ENCODE results near the gene RUFY1.
A peak's percentile ranks its signal among the peaks of the same experiment; 100 is the strongest.

Gene RUFY1

DNA sequence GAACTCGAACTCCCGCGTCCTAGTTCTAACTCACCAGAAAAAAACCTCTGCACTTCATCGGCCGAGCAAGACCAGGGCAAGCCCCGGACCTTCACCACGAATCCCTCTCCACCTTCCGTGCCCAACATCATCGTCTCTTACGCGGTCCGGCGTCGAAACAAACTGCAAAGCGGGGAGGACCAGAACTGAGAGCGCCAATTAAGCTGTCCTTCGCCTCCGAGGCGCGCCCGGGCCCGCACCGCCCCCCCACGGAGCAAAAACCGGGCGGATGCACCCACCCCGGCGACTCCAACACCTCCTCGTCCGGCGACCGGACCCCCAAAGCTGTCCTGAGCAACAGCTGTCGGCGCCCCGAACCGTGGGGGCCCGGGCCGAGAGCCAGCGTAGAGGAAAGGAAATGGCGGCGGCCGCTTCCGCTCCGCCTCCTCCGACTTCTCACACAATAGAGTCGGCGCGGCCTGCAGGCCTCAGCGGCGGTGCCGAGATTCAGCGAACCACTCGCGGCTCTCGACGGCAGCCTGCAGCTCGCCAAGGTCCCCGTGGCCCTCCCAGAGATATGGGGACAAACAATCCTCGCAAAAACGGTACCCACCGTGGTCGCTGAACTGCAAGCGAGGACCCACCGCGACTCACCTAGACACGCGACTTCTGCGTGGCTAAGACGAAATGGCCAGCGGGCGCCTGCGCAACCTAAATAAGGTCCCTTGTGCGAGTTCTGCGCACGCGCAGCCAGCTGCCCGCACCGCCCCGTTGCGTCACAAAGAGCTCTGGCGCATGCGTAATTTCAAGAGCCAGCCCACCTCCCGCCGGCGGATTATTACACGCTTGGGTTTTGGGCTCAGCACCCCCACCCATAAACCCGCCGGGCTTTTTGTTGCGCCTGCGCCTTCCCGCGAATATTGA, 72.9 kb downstream of the RUFY1 start, which contains the start of gene HNRNPH1 (continued):
- TF ChIP-seq, protein P1, sequence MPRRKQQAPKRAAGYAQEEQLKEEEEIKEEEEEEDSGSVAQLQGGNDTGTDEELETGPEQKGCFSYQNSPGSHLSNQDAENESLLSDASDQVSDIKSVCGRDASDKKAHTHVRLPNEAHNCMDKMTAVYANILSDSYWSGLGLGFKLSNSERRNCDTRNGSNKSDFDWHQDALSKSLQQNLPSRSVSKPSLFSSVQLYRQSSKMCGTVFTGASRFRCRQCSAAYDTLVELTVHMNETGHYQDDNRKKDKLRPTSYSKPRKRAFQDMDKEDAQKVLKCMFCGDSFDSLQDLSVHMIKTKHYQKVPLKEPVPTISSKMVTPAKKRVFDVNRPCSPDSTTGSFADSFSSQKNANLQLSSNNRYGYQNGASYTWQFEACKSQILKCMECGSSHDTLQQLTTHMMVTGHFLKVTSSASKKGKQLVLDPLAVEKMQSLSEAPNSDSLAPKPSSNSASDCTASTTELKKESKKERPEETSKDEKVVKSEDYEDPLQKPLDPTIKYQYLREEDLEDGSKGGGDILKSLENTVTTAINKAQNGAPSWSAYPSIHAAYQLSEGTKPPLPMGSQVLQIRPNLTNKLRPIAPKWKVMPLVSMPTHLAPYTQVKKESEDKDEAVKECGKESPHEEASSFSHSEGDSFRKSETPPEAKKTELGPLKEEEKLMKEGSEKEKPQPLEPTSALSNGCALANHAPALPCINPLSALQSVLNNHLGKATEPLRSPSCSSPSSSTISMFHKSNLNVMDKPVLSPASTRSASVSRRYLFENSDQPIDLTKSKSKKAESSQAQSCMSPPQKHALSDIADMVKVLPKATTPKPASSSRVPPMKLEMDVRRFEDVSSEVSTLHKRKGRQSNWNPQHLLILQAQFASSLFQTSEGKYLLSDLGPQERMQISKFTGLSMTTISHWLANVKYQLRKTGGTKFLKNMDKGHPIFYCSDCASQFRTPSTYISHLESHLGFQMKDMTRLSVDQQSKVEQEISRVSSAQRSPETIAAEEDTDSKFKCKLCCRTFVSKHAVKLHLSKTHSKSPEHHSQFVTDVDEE (CRISPR knock-in tag; IDR thresholded peaks at IDR 0.05) = peak; percentile 31
- TF ChIP-seq CSRNP3 (CRISPR knock-in tag; IDR thresholded peaks at IDR 0.05) = peak; percentile 60; the same call in 1 of the 2 replicates
- TF ChIP-seq RARB (CRISPR knock-in tag; IDR thresholded peaks at IDR 0.05) = no peak
- TF ChIP-seq BACH2 (CRISPR knock-in tag; IDR thresholded peaks at IDR 0.05; ENCODE audit: borderline replicate concordance) = no peak
- TF ChIP-seq TOX (CRISPR knock-in tag; IDR thresholded peaks at IDR 0.05; ENCODE audit: borderline replicate concordance) = no peak

- TF ChIP-seq TCF4 (CRISPR knock-in tag; IDR thresholded peaks at IDR 0.05; ENCODE audit: borderline replicate concordance) (no peak), ZC3H10 (CRISPR knock-in tag; IDR thresholded peaks at IDR 0.05) (no peak), GLIS3 (CRISPR knock-in tag; IDR thresholded peaks at IDR 0.05) (no peak), ZNF8 (CRISPR knock-in tag; IDR thresholded peaks at IDR 0.05) (no peak), ZFP30 (CRISPR knock-in tag; IDR thresholded peaks at IDR 0.05) (no peak), TOX (CRISPR knock-in tag; IDR thresholded peaks at IDR 0.05; ENCODE audit: borderline replicate concordance) (no peak), POU6F1 (CRISPR knock-in tag; IDR thresholded peaks at IDR 0.05; ENCODE audit: borderline replicate concordance, low read depth) (no peak), RARB (CRISPR knock-in tag; IDR thresholded peaks at IDR 0.05) (no peak), ZFP3 (CRISPR knock-in tag; IDR thresholded peaks at IDR 0.05) (peak; percentile 59; the same call in 1 of the 2 replicates), ESRRG (CRISPR knock-in tag; IDR thresholded peaks at IDR 0.05) (no peak), ZNF565 (CRISPR knock-in tag; conservative IDR thresholded peaks at IDR 0.05; ENCODE audit: low read depth) (no peak), PPARA (CRISPR knock-in tag; IDR thresholded peaks at IDR 0.05; ENCODE audit: borderline replicate concordance) (no peak), ISL1 (CRISPR knock-in tag; IDR thresholded peaks at IDR 0.05) (no peak), CSDC2 (CRISPR knock-in tag; IDR thresholded peaks at IDR 0.05) (no peak), ZNF70 (CRISPR knock-in tag; IDR thresholded peaks at IDR 0.05) (no peak), SNAI2 (CRISPR knock-in tag; IDR thresholded peaks at IDR 0.05) (no peak), BACH2 (CRISPR knock-in tag; IDR thresholded peaks at IDR 0.05; ENCODE audit: borderline replicate concordance) (no peak), OSR1 (CRISPR knock-in tag; IDR thresholded peaks at IDR 0.05) (no peak), ARNTL (CRISPR knock-in tag; IDR thresholded peaks at IDR 0.05; ENCODE audit: borderline replicate concordance, low read depth) (no peak), CSRNP3 (CRISPR knock-in tag; IDR thresholded peaks at IDR 0.05) (no peak)
- TF ChIP-seq, protein P1 (CRISPR knock-in tag; IDR thresholded peaks at IDR 0.05) = 0 out of 2 replicates have a peak, but pooled peaks have one; percentile 46
- TF ChIP-seq, protein P2, sequence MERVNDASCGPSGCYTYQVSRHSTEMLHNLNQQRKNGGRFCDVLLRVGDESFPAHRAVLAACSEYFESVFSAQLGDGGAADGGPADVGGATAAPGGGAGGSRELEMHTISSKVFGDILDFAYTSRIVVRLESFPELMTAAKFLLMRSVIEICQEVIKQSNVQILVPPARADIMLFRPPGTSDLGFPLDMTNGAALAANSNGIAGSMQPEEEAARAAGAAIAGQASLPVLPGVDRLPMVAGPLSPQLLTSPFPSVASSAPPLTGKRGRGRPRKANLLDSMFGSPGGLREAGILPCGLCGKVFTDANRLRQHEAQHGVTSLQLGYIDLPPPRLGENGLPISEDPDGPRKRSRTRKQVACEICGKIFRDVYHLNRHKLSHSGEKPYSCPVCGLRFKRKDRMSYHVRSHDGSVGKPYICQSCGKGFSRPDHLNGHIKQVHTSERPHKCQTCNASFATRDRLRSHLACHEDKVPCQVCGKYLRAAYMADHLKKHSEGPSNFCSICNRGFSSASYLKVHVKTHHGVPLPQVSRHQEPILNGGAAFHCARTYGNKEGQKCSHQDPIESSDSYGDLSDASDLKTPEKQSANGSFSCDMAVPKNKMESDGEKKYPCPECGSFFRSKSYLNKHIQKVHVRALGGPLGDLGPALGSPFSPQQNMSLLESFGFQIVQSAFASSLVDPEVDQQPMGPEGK (CRISPR knock-in tag; IDR thresholded peaks at IDR 0.05; ENCODE audit: borderline replicate concordance) = peak; percentile 38; the same call in 1 of the 2 replicates
- TF ChIP-seq, protein P3, sequence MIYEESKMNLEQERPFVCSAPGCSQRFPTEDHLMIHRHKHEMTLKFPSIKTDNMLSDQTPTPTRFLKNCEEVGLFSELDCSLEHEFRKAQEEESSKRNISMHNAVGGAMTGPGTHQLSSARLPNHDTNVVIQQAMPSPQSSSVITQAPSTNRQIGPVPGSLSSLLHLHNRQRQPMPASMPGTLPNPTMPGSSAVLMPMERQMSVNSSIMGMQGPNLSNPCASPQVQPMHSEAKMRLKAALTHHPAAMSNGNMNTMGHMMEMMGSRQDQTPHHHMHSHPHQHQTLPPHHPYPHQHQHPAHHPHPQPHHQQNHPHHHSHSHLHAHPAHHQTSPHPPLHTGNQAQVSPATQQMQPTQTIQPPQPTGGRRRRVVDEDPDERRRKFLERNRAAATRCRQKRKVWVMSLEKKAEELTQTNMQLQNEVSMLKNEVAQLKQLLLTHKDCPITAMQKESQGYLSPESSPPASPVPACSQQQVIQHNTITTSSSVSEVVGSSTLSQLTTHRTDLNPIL (CRISPR knock-in tag; IDR thresholded peaks at IDR 0.05; ENCODE audit: low read depth) = no peak
- ATAC-seq = peak; percentile 42
These were observed 73.8 kb downstream of the RUFY1 start for GRCh38 chr5:179623906-179624741.

Data from SK-N-SH treated with all-trans-retinoic acid at 6 μM for 48 hours (cell line).